ENCODE measurements around the gene TSSC4. TPM values are rescaled to one million over a fixed set of nuclear protein-coding genes. Genes with fewer than 3 reads are reported as not detected.

Gene TSSC4
- total and polyA plus RNA-seq, 9 donors: 25.2 to 36.7 (median 27.3) TPM

DNA sequence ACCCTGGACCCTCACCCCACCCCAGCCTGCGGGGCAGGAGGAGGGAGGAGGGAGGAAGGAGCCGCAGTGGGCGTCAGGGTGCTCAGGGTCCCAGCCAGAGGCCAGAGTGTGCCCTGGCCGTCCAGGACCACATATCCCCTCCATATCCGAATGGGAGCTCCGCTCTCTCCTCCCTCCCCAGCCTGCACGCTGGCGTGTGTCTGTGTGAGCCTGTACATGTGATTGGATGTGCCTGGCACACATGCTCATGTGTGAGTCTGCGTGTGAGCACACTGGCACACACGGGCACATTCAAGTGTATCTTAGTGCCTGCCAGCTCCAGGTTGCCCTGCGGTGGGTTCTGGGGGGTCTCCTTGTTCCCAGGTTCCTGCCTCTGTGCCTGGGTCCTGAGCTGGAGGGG, 8.1 kb downstream of the TSSC4 start:
- H3K4me1 ChIP-seq (ENCODE audit: control insufficient read depth, insufficient read depth, low read length): peaks cover 14% of the 10 kb centered on the region
- no peak for DNase-seq

DNA sequence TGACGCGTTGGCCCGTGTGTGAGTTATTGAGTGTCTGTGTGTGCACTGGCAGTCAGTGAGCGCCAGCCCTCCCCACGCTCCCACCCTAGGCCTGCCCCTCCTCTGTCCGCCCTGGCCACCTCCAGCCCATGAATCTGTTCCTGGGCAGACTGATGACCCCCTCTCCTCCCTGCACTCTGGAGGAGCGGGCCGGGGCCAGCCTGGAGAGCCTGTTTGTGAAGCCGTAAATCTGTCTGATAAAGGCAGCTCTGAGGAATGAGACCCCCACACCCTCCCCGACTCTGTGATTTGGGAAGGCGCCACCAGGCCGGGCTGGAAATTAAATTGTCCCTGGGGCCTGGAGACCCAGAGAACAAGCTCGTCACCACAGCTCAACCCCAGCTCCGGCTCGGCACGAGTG, 8.6 kb downstream of the TSSC4 start:
- Histone ChIP-seq H3K27ac (ENCODE audit: low read length) (no peak overlapping the region), H3K4me3 (ENCODE audit: low read length) (no peak overlapping the region), H3K36me3 (ENCODE audit: control insufficient read depth, insufficient read depth, low read length) (peaks cover 2% of the 10 kb centered on the region), H3K9me3 (replicated peaks; ENCODE audit: control insufficient read depth, low read depth, low read length) (no peaks in the 10 kb centered on the region), H3K27me3 (ENCODE audit: control insufficient read depth, insufficient read depth, low read length) (peaks cover 23% of the 10 kb centered on the region), H3K4me1 (ENCODE audit: control insufficient read depth, insufficient read depth, low read length) (peaks cover 17% of the 10 kb centered on the region)
- 48% methylated on average over 6 of the region's 16 CpGs for WGBS (ENCODE audit: insufficient coverage)
- DNase-seq: no peak

More for the DNA sequence above, 8.1 kb downstream of the TSSC4 start:
- no peaks in the 10 kb centered on the region for H3K9me3 ChIP-seq (replicated peaks; ENCODE audit: control insufficient read depth, low read depth, low read length)
- no peak overlapping the region for H3K27ac ChIP-seq (ENCODE audit: low read length)
- peaks cover 23% of the 10 kb centered on the region for H3K27me3 ChIP-seq (ENCODE audit: control insufficient read depth, insufficient read depth, low read length)
- no peak overlapping the region for H3K4me3 ChIP-seq (ENCODE audit: low read length)
- peaks cover 7% of the 10 kb centered on the region for H3K36me3 ChIP-seq (ENCODE audit: control insufficient read depth, insufficient read depth, low read length)
- 79% methylated on average over 3 of the region's 11 CpGs for WGBS (ENCODE audit: insufficient coverage)

DNA sequence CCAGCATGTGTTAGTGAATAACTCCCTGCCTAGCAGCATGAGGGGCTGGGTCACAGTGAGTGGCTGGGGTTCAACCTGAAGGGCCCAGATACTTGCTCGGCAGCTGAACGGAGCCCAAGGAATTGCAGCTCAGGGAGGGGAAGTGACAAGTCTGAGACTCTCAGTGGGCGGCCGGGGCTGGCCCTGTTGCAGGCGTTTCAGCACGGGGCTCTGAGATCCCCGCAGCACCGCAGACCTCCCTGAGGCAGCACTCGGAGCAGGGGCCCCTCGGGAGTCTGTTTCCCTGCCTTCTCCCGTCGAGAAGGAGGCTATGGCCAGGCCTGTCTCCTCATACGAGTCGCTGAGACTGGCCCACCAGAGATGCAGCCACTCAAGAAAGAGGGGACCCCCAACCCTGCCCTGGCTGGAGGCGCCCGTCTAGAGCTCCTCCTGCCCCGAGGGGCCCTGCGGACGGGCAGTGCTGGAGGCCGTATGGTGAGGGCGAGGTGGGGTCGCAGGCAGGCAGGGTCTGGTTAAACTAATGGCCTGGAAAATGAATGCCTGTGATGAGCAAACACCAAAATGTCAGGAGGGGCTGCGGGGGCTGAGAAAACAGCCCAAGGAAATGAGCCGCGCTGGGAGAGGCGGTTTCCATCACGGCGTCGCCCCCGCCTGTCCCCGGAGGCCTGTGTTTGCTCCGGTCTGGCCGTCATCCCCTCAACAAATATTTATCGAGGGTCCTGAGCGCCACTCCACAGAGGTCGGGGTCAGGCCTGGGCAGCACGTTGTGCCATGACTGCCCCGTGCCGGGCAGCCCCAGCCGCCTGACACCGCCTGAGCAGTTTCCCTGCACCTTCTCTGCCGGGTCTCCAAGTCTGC, 9.3 kb downstream of the TSSC4 start:
- Histone ChIP-seq H3K36me3 (ENCODE audit: control insufficient read depth, insufficient read depth, low read length) (no peaks in the 10 kb centered on the region), H3K9me3 (replicated peaks; ENCODE audit: control insufficient read depth, low read depth, low read length) (no peaks in the 10 kb centered on the region), H3K27me3 (ENCODE audit: control insufficient read depth, insufficient read depth, low read length) (peaks cover 23% of the 10 kb centered on the region), H3K4me3 (ENCODE audit: low read length) (no peak overlapping the region), H3K27ac (ENCODE audit: low read length) (no peak overlapping the region), H3K4me1 (ENCODE audit: control insufficient read depth, insufficient read depth, low read length) (peaks cover 19% of the 10 kb centered on the region)
- 24% methylated on average over 42 of the region's 42 CpGs for WGBS (ENCODE audit: insufficient coverage)
- DNase-seq: no peak

- Histone ChIP-seq H3K9me3 (replicated peaks; ENCODE audit: control insufficient read depth, low read depth, low read length) (no peaks in the 10 kb centered on the region), H3K27me3 (ENCODE audit: control insufficient read depth, insufficient read depth, low read length) (peaks cover 23% of the 10 kb centered on the region), H3K4me3 (ENCODE audit: low read length) (no peak overlapping the region), H3K27ac (ENCODE audit: low read length) (no peak overlapping the region), H3K36me3 (ENCODE audit: control insufficient read depth, insufficient read depth, low read length) (no peaks in the 10 kb centered on the region), H3K4me1 (ENCODE audit: control insufficient read depth, insufficient read depth, low read length) (peaks cover 19% of the 10 kb centered on the region)
- DNase-seq: no peak
- WGBS (ENCODE audit: insufficient coverage): 79% methylated on average over 5 of the region's 9 CpGs
These were observed 10.1 kb downstream of the TSSC4 start for GRCh38 chr11:2410616-2411015.

DNA sequence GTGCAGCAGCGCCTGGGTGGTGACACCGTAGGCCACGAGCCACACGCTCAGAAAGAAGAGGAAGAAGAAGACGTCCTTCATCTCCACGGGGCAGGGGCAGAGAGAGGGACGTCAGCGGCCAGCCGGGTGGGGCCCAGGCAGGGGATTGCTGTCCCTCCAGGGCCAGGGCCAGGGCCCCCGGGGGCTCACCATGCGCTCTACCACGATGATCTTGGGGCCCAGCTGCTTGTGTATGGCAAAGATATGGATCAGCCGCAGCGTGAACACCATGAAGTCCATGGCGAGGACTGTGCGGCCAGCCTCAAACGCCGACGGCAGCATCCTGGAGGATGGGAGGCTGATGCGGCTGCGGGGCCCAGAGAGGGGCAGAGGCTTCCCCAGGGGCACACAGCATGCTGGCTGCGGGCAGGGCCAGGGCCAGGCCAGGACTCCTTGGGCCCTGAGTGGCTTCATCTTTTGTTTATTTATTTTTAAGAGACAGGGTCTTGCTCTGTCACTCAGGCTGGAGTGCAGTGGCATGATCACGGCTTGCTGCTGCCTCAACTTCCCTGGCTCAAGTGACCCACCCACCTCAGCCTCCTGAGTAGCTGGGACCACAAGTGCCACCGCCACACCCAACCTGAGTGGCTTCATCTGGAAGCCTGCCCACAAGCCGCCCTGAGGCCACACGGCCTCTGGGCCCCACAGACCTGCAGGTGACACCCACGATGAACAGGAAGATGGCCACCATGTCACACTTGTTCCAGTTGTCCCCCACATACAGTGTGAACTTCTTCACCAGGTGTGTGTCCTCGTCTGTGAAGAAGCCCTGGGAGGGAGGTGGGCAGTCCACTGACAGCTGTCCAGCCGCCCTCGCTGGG, 11.1 kb downstream of the TSSC4 start:
- DNase-seq: no peak
- peaks cover 19% of the 10 kb centered on the region for H3K4me1 ChIP-seq (ENCODE audit: control insufficient read depth, insufficient read depth, low read length)
- no peaks in the 10 kb centered on the region for H3K36me3 ChIP-seq (ENCODE audit: control insufficient read depth, insufficient read depth, low read length)
- H3K27me3 ChIP-seq (ENCODE audit: control insufficient read depth, insufficient read depth, low read length): peaks cover 26% of the 10 kb centered on the region
- 81% methylated on average over 29 of the region's 30 CpGs for WGBS (ENCODE audit: insufficient coverage)
- no peak overlapping the region for H3K27ac ChIP-seq (ENCODE audit: low read length)
- no peak overlapping the region for H3K4me3 ChIP-seq (ENCODE audit: low read length)
- H3K9me3 ChIP-seq (replicated peaks; ENCODE audit: control insufficient read depth, low read depth, low read length): no peaks in the 10 kb centered on the region

DNA sequence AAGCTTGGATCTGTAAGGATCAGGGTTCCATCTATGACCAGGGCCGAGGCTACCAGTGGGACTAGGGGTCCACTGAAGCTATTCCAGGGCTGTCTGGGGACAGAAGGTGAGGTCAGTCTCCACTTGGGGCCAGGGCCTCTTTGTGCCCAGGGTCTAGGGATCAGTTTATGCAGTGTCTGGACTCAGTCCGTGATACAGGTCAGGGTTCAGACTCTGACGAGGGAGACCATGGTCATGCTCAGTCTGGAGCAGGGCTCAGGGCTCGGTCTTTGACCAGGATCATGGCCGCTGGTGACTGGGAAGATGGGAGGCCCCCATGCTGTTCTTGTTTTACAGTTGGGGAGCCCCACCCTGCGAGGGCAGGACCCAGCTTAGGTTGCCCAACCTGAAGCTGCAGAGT, 11.8 kb downstream of the TSSC4 start:
- peaks cover 26% of the 10 kb centered on the region for H3K27me3 ChIP-seq (ENCODE audit: control insufficient read depth, insufficient read depth, low read length)
- 85% methylated on average over 6 of the region's 6 CpGs for WGBS (ENCODE audit: insufficient coverage)
- no peak for DNase-seq
- no peak overlapping the region for H3K4me3 ChIP-seq (ENCODE audit: low read length)
- no peaks in the 10 kb centered on the region for H3K9me3 ChIP-seq (replicated peaks; ENCODE audit: control insufficient read depth, low read depth, low read length)
- peaks cover 19% of the 10 kb centered on the region for H3K4me1 ChIP-seq (ENCODE audit: control insufficient read depth, insufficient read depth, low read length)
- no peaks in the 10 kb centered on the region for H3K36me3 ChIP-seq (ENCODE audit: control insufficient read depth, insufficient read depth, low read length)
- no peak overlapping the region for H3K27ac ChIP-seq (ENCODE audit: low read length)

GRCh38 chr11:2413742-2414579, 13.4 kb downstream of the TSSC4 start:
- Histone ChIP-seq H3K27ac (ENCODE audit: low read length) (no peak overlapping the region), H3K27me3 (ENCODE audit: control insufficient read depth, insufficient read depth, low read length) (peaks cover 20% of the 10 kb centered on the region), H3K36me3 (ENCODE audit: control insufficient read depth, insufficient read depth, low read length) (no peaks in the 10 kb centered on the region), H3K4me3 (ENCODE audit: low read length) (no peak overlapping the region), H3K9me3 (replicated peaks; ENCODE audit: control insufficient read depth, low read depth, low read length) (no peaks in the 10 kb centered on the region), H3K4me1 (ENCODE audit: control insufficient read depth, insufficient read depth, low read length) (peaks cover 19% of the 10 kb centered on the region)
- no peak for DNase-seq
- 80% methylated on average over 43 of the region's 43 CpGs for WGBS (ENCODE audit: insufficient coverage)

GRCh38 chr11:2414616-2415015, 14.1 kb downstream of the TSSC4 start:
- WGBS (ENCODE audit: insufficient coverage): 87% methylated on average over 32 of the region's 35 CpGs
- Histone ChIP-seq H3K27me3 (ENCODE audit: control insufficient read depth, insufficient read depth, low read length) (peaks cover 15% of the 10 kb centered on the region), H3K4me1 (ENCODE audit: control insufficient read depth, insufficient read depth, low read length) (peaks cover 16% of the 10 kb centered on the region), H3K4me3 (ENCODE audit: low read length) (no peak overlapping the region), H3K27ac (ENCODE audit: low read length) (no peak overlapping the region), H3K36me3 (ENCODE audit: control insufficient read depth, insufficient read depth, low read length) (no peaks in the 10 kb centered on the region), H3K9me3 (replicated peaks; ENCODE audit: control insufficient read depth, low read depth, low read length) (no peaks in the 10 kb centered on the region)
- DNase-seq: no peak

DNA sequence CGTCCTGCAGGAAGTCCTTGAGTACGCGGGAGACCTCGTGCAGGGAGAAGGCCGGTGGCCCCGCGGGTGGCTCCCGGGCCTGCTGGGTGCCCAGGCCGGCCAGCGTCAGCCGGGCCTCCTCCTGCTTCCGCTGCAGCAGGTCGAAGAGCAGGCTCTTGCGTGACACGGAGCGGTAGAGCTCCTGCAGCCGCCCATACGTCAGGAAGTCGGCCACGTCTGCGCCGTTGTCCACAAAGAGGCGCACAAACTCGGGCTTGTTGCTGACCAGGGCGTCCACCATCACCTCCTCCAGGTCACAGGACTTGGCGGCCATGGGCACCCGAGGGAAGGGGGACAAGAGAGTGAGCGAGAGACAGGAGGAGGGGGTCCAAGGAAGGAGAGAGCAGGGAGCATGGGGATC, 14.6 kb downstream of the TSSC4 start:
- Histone ChIP-seq H3K27me3 (ENCODE audit: control insufficient read depth, insufficient read depth, low read length) (peaks cover 10% of the 10 kb centered on the region), H3K36me3 (ENCODE audit: control insufficient read depth, insufficient read depth, low read length) (no peaks in the 10 kb centered on the region), H3K9me3 (replicated peaks; ENCODE audit: control insufficient read depth, low read depth, low read length) (no peaks in the 10 kb centered on the region), H3K4me1 (ENCODE audit: control insufficient read depth, insufficient read depth, low read length) (peaks cover 11% of the 10 kb centered on the region), H3K4me3 (ENCODE audit: low read length) (no peak overlapping the region), H3K27ac (ENCODE audit: low read length) (no peak overlapping the region)
- DNase-seq: no peak
- WGBS (ENCODE audit: insufficient coverage): 89% methylated on average over 19 of the region's 28 CpGs
